GM12865 (cell line): ENCODE data around the gene GLOD5.

Experiments
- DNase-seq: peaks from one replicate; pipeline ENCODE4 v3.0.0; 2010; ENCODE audit warnings: low read depth
- H3K4me3 ChIP-seq: 2 replicates; pipeline ENCODE4 v1.5.1; 2011; ENCODE audit warnings: mild to moderate bottlenecking, low read depth, low read length, control low read depth
- CTCF ChIP-seq: IDR thresholded peaks from 2 replicates; pipeline ENCODE4 v1.5.1; 2011; ENCODE audit warnings: low read length, control low read depth, low read depth, inconsistent platforms; ENCODE audit not compliant: insufficient read depth; ENCODE audit errors: missing control alignments

The GLOD5 gene

GRCh38 chrX:48719958-48720357 is 41.6 kb upstream of the GLOD5 start:
- TF ChIP-seq CTCF, result no peak
- H3K4me3 ChIP-seq, result no peak overlapping the region
- DNase-seq, result no peak

GRCh38 chrX:48720577-48721250 is 40.8 kb upstream of the GLOD5 start:
- no peak for TF ChIP-seq CTCF
- no peak overlapping the region for H3K4me3 ChIP-seq
- no peak for DNase-seq

GRCh38 chrX:48721916-48722315 is 39.6 kb upstream of the GLOD5 start:
- no peak overlapping the region for H3K4me3 ChIP-seq
- DNase-seq, result no peak
- no peak for TF ChIP-seq CTCF

GRCh38 chrX:48726596-48726995 is 35.0 kb upstream of the GLOD5 start:
- no peak overlapping the region for H3K4me3 ChIP-seq
- DNase-seq, result no peak
- TF ChIP-seq CTCF, result no peak

GRCh38 chrX:48728653-48729052 is 32.9 kb upstream of the GLOD5 start:
- TF ChIP-seq CTCF, result no peak
- no peak for DNase-seq
- H3K4me3 ChIP-seq, result no peak overlapping the region

- no peak for TF ChIP-seq CTCF
- DNase-seq, result peak; percentile 2
- peak overlapping the region; percentile 52 for H3K4me3 ChIP-seq
These were observed 25.2 kb upstream of the GLOD5 start for GRCh38 chrX:48736303-48736702.

GRCh38 chrX:48736878-48737212 is 24.7 kb upstream of the GLOD5 start:
- peak overlapping the region; percentile 52 for H3K4me3 ChIP-seq
- no peak for TF ChIP-seq CTCF
- no peak for DNase-seq
